Caco-2 (cell line): ENCODE results near the gene MTA1. TPM values are rescaled to one million over a fixed set of nuclear protein-coding genes. Genes with fewer than 3 reads are reported as not detected.
A peak's percentile ranks its signal among the peaks of the same experiment; 100 is the strongest.

ENCODE experiments used
- BruUV-seq: library from RNA; stranded (reverse); fragments of 400-500 nt; replicated peaks from 2 replicates; lab custom pipeline; 2021; lab: Mats Ljungman, UMichigan
- CTCF ChIA-PET: fragments of 300-600 bp; sonication (Branson Sonifier 250); formaldehyde crosslinking; loops from one replicate; lab custom pipeline; 2022; ENCODE audit warnings: antibody characterized with exemption; lab: Charles Lee
- POLR2A ChIA-PET: fragments of 300-600 bp; sonication (Branson Sonifier 250); formaldehyde crosslinking; loops from one replicate; lab custom pipeline; 2022; ENCODE audit warnings: antibody characterized with exemption; lab: Charles Lee
- DNase-seq, 2 experiments: peaks; one replicate each; pipeline versions ENCODE4 v3.0.0 to v3.0.0-alpha.2; 2020 to 2022
- H3K27me3 ChIP-seq: replicated peaks from 2 replicates; pipeline ENCODE4 v1.6.0; 2011; ENCODE audit warnings: low read length; ENCODE audit not compliant: control insufficient read depth, insufficient read depth
- H3K36me3 ChIP-seq: 2 replicates; pipeline ENCODE4 v1.5.1; 2011; ENCODE audit warnings: low read length; ENCODE audit not compliant: control insufficient read depth, insufficient read depth
- H3K4me1 ChIP-seq: fragments of 250-450 bp; sonication (Bioruptor Pico); 2 replicates; pipeline ENCODE4 v1.5.1; 2020; ENCODE audit warnings: mild to moderate bottlenecking
- H3K4me3 ChIP-seq: 2 replicates; pipeline ENCODE4 v1.5.1; 2011; ENCODE audit warnings: low read depth, mild to moderate bottlenecking, control low read depth, low read length
- H3K9me3 ChIP-seq: fragments of 250-450 bp; sonication (Bioruptor Pico); 2 replicates; pipeline ENCODE4 v1.5.1; 2020; ENCODE audit warnings: mild to moderate bottlenecking, moderate library complexity
- H3K27ac Mint-ChIP-seq: one replicate; pipeline ENCODE4 v1.8.0; 2022; ENCODE audit warnings: mixed read lengths; ENCODE audit not compliant: unreplicated experiment
- H3K27me3 Mint-ChIP-seq: one replicate; pipeline ENCODE4 v1.8.0; 2022; ENCODE audit warnings: mixed read lengths; ENCODE audit not compliant: insufficient read depth, unreplicated experiment
- H3K36me3 Mint-ChIP-seq: one replicate; pipeline ENCODE4 v1.8.0; 2022; ENCODE audit warnings: mild to moderate bottlenecking, mixed read lengths; ENCODE audit not compliant: insufficient read depth, unreplicated experiment
- H3K4me1 Mint-ChIP-seq: one replicate; pipeline ENCODE4 v1.8.0; 2022; ENCODE audit warnings: low read depth, mixed read lengths; ENCODE audit not compliant: unreplicated experiment
- H3K4me3 Mint-ChIP-seq: one replicate; pipeline ENCODE4 v1.8.0; 2022; ENCODE audit warnings: mild to moderate bottlenecking, moderate library complexity, mixed read lengths; ENCODE audit not compliant: unreplicated experiment
- H3K9me3 Mint-ChIP-seq: one replicate; pipeline ENCODE4 v1.8.0; 2022; ENCODE audit warnings: mixed read lengths; ENCODE audit not compliant: unreplicated experiment
- CTCF ChIP-seq, 2 experiments: fragments of 200-600 bp in 1 of 2; IDR thresholded peaks; 1 replicate in 1 of 2; 2 replicates in 1 of 2; pipeline versions ENCODE4 v1.5.1 to v1.8.0; 2011 to 2022; ENCODE audit warnings: antibody characterized with exemption in 1 of 2, control low read depth in 1 of 2, inconsistent platforms in 1 of 2, low read depth in 1 of 2, low read length in 1 of 2, mild to moderate bottlenecking in 1 of 2, moderate library complexity in 1 of 2; ENCODE audit not compliant: insufficient read depth in 1 of 2, severe bottlenecking in 1 of 2, unreplicated experiment in 1 of 2
- intact Hi-C: fragments of 100-400 bp; cut with micrococcal nuclease; formaldehyde crosslinking; loops from one replicate; pipeline ENCODE4 v1.10.0; 2022; ENCODE audit not compliant: unreplicated experiment
- total RNA-seq: library from RNA; stranded (reverse); gene quantifications from 2 replicates; pipeline ENCODE4 v1.2.3, GENCODE V29; 2022

Gene MTA1
- total RNA-seq, 1 experiment from 2014 or later: 167 TPM

GRCh38 chr14:105473033-105473676, 53.5 kb downstream of the MTA1 start:
- Histone ChIP-seq H3K36me3 (no peaks in the 10 kb centered on the region), H3K4me3 (peak overlapping the region; percentile 56), H3K4me1 (peaks cover 18% of the 10 kb centered on the region), H3K27me3 (no peaks in the 10 kb centered on the region), H3K9me3 (no peaks in the 10 kb centered on the region)
- H3K9me3 Mint-ChIP-seq: no peaks in the 10 kb centered on the region
- no peak for TF ChIP-seq CTCF (IDR thresholded peaks at IDR 0.05; ENCODE audit: insufficient read depth in 1 of 2, low read depth in 1 of 2, low read length in 1 of 2, severe bottlenecking in 1 of 2, unreplicated experiment in 1 of 2)
- intact Hi-C loops: no loop called here
- POLR2A ChIA-PET: interaction anchor here (0.6 kb wide), 1 partner anchor 18 kb away, joined by 4 read pairs; no protein-coding TSS in a partner anchor
- H3K36me3 Mint-ChIP-seq: peaks cover 9% of the 10 kb centered on the region
- BruUV-seq: no TSS peak
- no peaks in the 10 kb centered on the region for H3K4me1 Mint-ChIP-seq
- no peak overlapping the region for H3K27ac Mint-ChIP-seq
- no peak for DNase-seq
- H3K4me3 Mint-ChIP-seq: peak overlapping the region; percentile 74
- H3K27me3 Mint-ChIP-seq: peaks cover 3% of the 10 kb centered on the region
- CTCF ChIA-PET: interaction anchor here (0.6 to 1.0 kb wide), 3 partner anchors 17 to 371 kb away, joined by 3 to 6 read pairs (median 3); no protein-coding TSS in a partner anchor

GRCh38 chr14:105473677-105474482, 54.3 kb downstream of the MTA1 start:
- no peaks in the 10 kb centered on the region for H3K9me3 ChIP-seq
- intact Hi-C loops: no loop called here
- Mint-ChIP-seq H3K4me3 (peak overlapping the region; percentile 74), H3K9me3 (no peaks in the 10 kb centered on the region), H3K4me1 (no peaks in the 10 kb centered on the region), H3K36me3 (peaks cover 9% of the 10 kb centered on the region), H3K27me3 (peaks cover 3% of the 10 kb centered on the region), H3K27ac (no peak overlapping the region)
- peaks cover 18% of the 10 kb centered on the region for H3K4me1 ChIP-seq
- no peaks in the 10 kb centered on the region for H3K36me3 ChIP-seq
- ChIA-PET POLR2A (interaction anchor here (0.6 kb wide), 1 partner anchor 17 kb away, joined by 4 read pairs; no protein-coding TSS in a partner anchor), CTCF (interaction anchor here (0.6 to 1.0 kb wide), 4 partner anchors 16 to 372 kb away, joined by 3 to 6 read pairs (median 3); no protein-coding TSS in a partner anchor)
- BruUV-seq: no TSS peak
- H3K4me3 ChIP-seq: peak overlapping the region; percentile 56
- peak; percentile 91 to 93 for DNase-seq
- no peaks in the 10 kb centered on the region for H3K27me3 ChIP-seq
- no peak for TF ChIP-seq CTCF (IDR thresholded peaks at IDR 0.05; ENCODE audit: insufficient read depth in 1 of 2, low read depth in 1 of 2, low read length in 1 of 2, severe bottlenecking in 1 of 2, unreplicated experiment in 1 of 2)
